Spleen (tissue), 7 donors: ENCODE data around the gene AFAP1.

ENCODE experiments used
- CTCF ChIP-seq, 11 experiments: fragments of 200-600 bp in 7 of 11; fragments of 450-650 bp in 4 of 11; sonication (generic) in 4 of 11; IDR thresholded peaks in 8 of 11; conservative IDR thresholded peaks in 3 of 11; 1 replicate in 7 of 11; 2 replicates in 4 of 11; pipeline versions ENCODE4 v1.4.0 to v1.8.0; 2016 to 2021; ENCODE audit warnings: antibody characterized with exemption in 11 of 11, inconsistent platforms in 4 of 11, mild to moderate bottlenecking in 1 of 11
- POLR2AphosphoS5 ChIP-seq, 3 donors: sonication (generic); formaldehyde crosslinking; IDR thresholded peaks; one replicate each; pipeline ENCODE4 v1.5.1; 2017; ENCODE audit warnings: antibody characterized with exemption in 3 of 3
- donor health status: DM: no; HTN: no; CAD: no; lungs with moderate emphysema.
- donor health status: DM: no; HTN: no; CAD: no.
- donor health status: DM: no; HTN: no; CAD: no.

- no peak for TF ChIP-seq POLR2AphosphoS5 (IDR thresholded peaks at IDR 0.05)
- no peak for TF ChIP-seq CTCF (IDR thresholded peaks at IDR 0.05 in 8 of 11, conservative IDR thresholded peaks at IDR 0.05 in 3 of 11)
Observed at GRCh38 chr4:7712021-7712671, 227.5 kb downstream of the AFAP1 start.
